Sigmoid colon (tissue), 4 donors: Measurements from ENCODE around the gene PDHX.

Experiments
- CTCF ChIP-seq, 4 experiments: fragments of 450-650 bp in 3 of 4; fragments of 200-600 bp in 1 of 4; IDR thresholded peaks; one replicate each; pipeline ENCODE4 v1.5.1; 2016 to 2019; ENCODE audit warnings: antibody characterized with exemption in 4 of 4, mild to moderate bottlenecking in 3 of 4, moderate library complexity in 2 of 4
- EP300 ChIP-seq, 4 donors: sonication (generic); formaldehyde crosslinking; IDR thresholded peaks; one replicate each; pipeline ENCODE4 v1.6.1; 2017; ENCODE audit warnings: antibody characterized with exemption in 4 of 4
- POLR2A ChIP-seq, 2 donors: fragments of 450-650 bp; IDR thresholded peaks; one replicate each; pipeline ENCODE4 v1.6.1; 2016; ENCODE audit warnings: antibody characterized with exemption in 2 of 2, mild to moderate bottlenecking in 2 of 2, moderate library complexity in 2 of 2
- POLR2AphosphoS5 ChIP-seq, 4 donors: sonication (generic); formaldehyde crosslinking; IDR thresholded peaks; one replicate each; pipeline ENCODE4 v1.6.1; 2017; ENCODE audit warnings: antibody characterized with exemption in 4 of 4

- TF ChIP-seq EP300 (IDR thresholded peaks at IDR 0.05): no peak
- TF ChIP-seq CTCF (IDR thresholded peaks at IDR 0.05): no peak
- TF ChIP-seq POLR2A (IDR thresholded peaks at IDR 0.05): no peak
- TF ChIP-seq POLR2AphosphoS5 (IDR thresholded peaks at IDR 0.05): no peak
These were observed 99.4 kb downstream of the PDHX start for GRCh38 chr11:35015621-35016387.
